B cell (primary cell): ENCODE data around the gene TSPAN2. TPM values are rescaled to one million over a fixed set of nuclear protein-coding genes. Genes with fewer than 3 reads are reported as not detected.
A peak's percentile ranks its signal among the peaks of the same experiment; 100 is the strongest.

Experiments
- ATAC-seq: fragments of 200-7000 bp; cut with Tn5 transposase; one replicate; pipeline ENCODE4 v1.10.0; 2021; ENCODE audit warnings: low read depth, mild to moderate bottlenecking, moderate number of reproducible peaks, moderate library complexity
- CTCF ChIA-PET: fragments of 350-600 bp; sonication (Branson Sonifier 250); formaldehyde crosslinking; loops from one replicate; lab custom pipeline; 2021; ENCODE audit warnings: antibody characterized with exemption, inconsistent platforms; lab: Charles Lee
- POLR2A ChIA-PET: fragments of 350-600 bp; sonication (Branson Sonifier 250); formaldehyde crosslinking; loops from one replicate; lab custom pipeline; 2021; ENCODE audit warnings: antibody characterized with exemption; lab: Charles Lee
- DNase-seq: peaks from one replicate; pipeline ENCODE4 v3.0.0; 2013
- H2AFZ ChIP-seq: 2 replicates; pipeline ENCODE4 v1.6.1; 2012; ENCODE audit warnings: mild to moderate bottlenecking, low read depth, low read length; ENCODE audit not compliant: insufficient read depth, poor library complexity, severe bottlenecking
- H3K27ac ChIP-seq, 2 donors: 1 replicate in 1 of 2; 2 replicates in 1 of 2; pipeline ENCODE4 v1.5.1; 2012 to 2013; ENCODE audit warnings: low read length in 2 of 2, mild to moderate bottlenecking in 2 of 2, moderate library complexity in 1 of 2
- H3K27me3 ChIP-seq, 4 experiments: fragments of 200-600 bp in 1 of 4; sonication (generic) in 1 of 4; replicated peaks in 1 of 4; 1 replicate in 2 of 4; 2 replicates in 2 of 4; pipeline versions ENCODE4 v1.6.1 to v1.7.0; 2013 to 2016; ENCODE audit warnings: low read length in 3 of 4, mild to moderate bottlenecking in 2 of 4, mixed read lengths in 1 of 4, moderate library complexity in 1 of 4; ENCODE audit not compliant: insufficient read depth in 4 of 4, control insufficient read depth in 3 of 4; ENCODE audit errors: control extremely low read depth in 1 of 4
- H3K36me3 ChIP-seq, 2 experiments: replicated peaks in 1 of 2; 1 replicate in 1 of 2; 2 replicates in 1 of 2; pipeline versions ENCODE4 v1.6.1 to v1.7.1; 2013; ENCODE audit warnings: low read length in 1 of 2; ENCODE audit not compliant: insufficient read depth in 2 of 2, control insufficient read depth in 1 of 2; ENCODE audit errors: control extremely low read depth in 1 of 2, extremely low read depth in 1 of 2
- H3K4me1 ChIP-seq, 2 donors: fragments of 200-600 bp in 1 of 2; sonication (generic) in 1 of 2; 1 replicate in 1 of 2; 2 replicates in 1 of 2; pipeline versions ENCODE4 v1.5.1 to v1.6.1; 2013 to 2017; ENCODE audit warnings: low read length in 2 of 2; ENCODE audit not compliant: control insufficient read depth in 2 of 2, insufficient read depth in 2 of 2
- H3K4me2 ChIP-seq: replicated peaks from 2 replicates; pipeline ENCODE3; 2012; ENCODE audit warnings: mild to moderate bottlenecking, low read depth, low read length; ENCODE audit not compliant: poor library complexity, severe bottlenecking
- H3K4me3 ChIP-seq, 5 experiments: fragments of 200-600 bp in 1 of 5; sonication (generic) in 1 of 5; 1 replicate in 3 of 5; 2 replicates in 2 of 5; pipeline versions ENCODE4 v1.5.1 to v1.7.0; 2011 to 2016; ENCODE audit warnings: low read length in 4 of 5, mild to moderate bottlenecking in 4 of 5, low read depth in 2 of 5, control low read depth in 1 of 5, moderate library complexity in 1 of 5; ENCODE audit not compliant: insufficient read depth in 1 of 5; ENCODE audit errors: control extremely low read depth in 1 of 5, extremely low read depth in 1 of 5
- H3K79me2 ChIP-seq: fragments of 200-600 bp; sonication (generic); one replicate; pipeline ENCODE4 v1.6.0; 2016; ENCODE audit warnings: low read length; ENCODE audit not compliant: control insufficient read depth, insufficient read depth
- H3K9ac ChIP-seq: fragments of 200-600 bp; sonication (generic); 2 replicates; pipeline ENCODE4 v1.6.1; 2017; ENCODE audit warnings: mild to moderate bottlenecking, low read length, moderate library complexity
- H3K9me3 ChIP-seq, 3 donors: one replicate each; pipeline versions ENCODE4 v1.6.1 to v1.7.1; 2013; ENCODE audit warnings: low read length in 2 of 3; ENCODE audit not compliant: control insufficient read depth in 2 of 3, insufficient read depth in 1 of 3; ENCODE audit errors: control extremely low read depth in 1 of 3
- H4K20me1 ChIP-seq: 2 replicates; pipeline ENCODE4 v1.6.0; 2012; ENCODE audit warnings: mild to moderate bottlenecking, low read length; ENCODE audit not compliant: insufficient read depth, control insufficient read depth, poor library complexity, severe bottlenecking
- H3K27ac Mint-ChIP-seq: one replicate; pipeline ENCODE4 v1.8.0; 2021; ENCODE audit warnings: mixed read lengths
- H3K27me3 Mint-ChIP-seq: one replicate; pipeline ENCODE4 v1.8.0; 2021; ENCODE audit warnings: mixed read lengths
- H3K4me1 Mint-ChIP-seq: one replicate; pipeline ENCODE4 v1.8.0; 2021; ENCODE audit warnings: mixed read lengths
- H3K4me3 Mint-ChIP-seq: one replicate; pipeline ENCODE4 v1.8.0; 2021; ENCODE audit warnings: mixed read lengths
- H3K9me3 Mint-ChIP-seq: one replicate; pipeline ENCODE4 v1.8.0; 2022; ENCODE audit warnings: mixed read lengths; ENCODE audit not compliant: insufficient read depth
- EZH2 ChIP-seq: IDR thresholded peaks from 2 replicates; pipeline ENCODE4 v1.6.1; 2012; ENCODE audit warnings: borderline replicate concordance, low read depth, mild to moderate bottlenecking, moderate library complexity, low read length; ENCODE audit not compliant: insufficient read depth, poor library complexity, severe bottlenecking
- WGBS: methylation state at CpG from one replicate; pipeline ENCODE4 v1.1.5; 2013; ENCODE audit warnings: missing lambda C conversion rate; ENCODE audit not compliant: insufficient coverage; 5-methylcytosine and 5-hydroxymethylcytosine counted together
- intact Hi-C: fragments of 100-400 bp; cut with micrococcal nuclease; formaldehyde crosslinking; loops from one replicate; pipeline ENCODE4 v1.10.0; 2022
- polyA plus RNA-seq: library from polyadenylated mRNA; depleted of rRNA; stranded (reverse); fragments of >200 nt; gene quantifications from 2 replicates; pipeline ENCODE4 v1.2.3, GENCODE V29; 2012
- total RNA-seq, 2 donors: library from RNA; stranded (reverse); fragments of 120-200 nt in 1 of 2; gene quantifications; 1 replicate in 1 of 2; 2 replicates in 1 of 2; pipeline versions ENCODE4 v1.2.3 to v1.2.4, GENCODE V29; 2013 to 2022
- TF ChIP-seq, protein P1 (sequence below): fragments of 200-600 bp; IDR thresholded peaks from one replicate; pipeline ENCODE4 v1.8.0; 2022; ENCODE audit warnings: antibody characterized with exemption, mild to moderate bottlenecking

Gene TSPAN2
- total and polyA plus RNA-seq, 2 donors (not counting 1 experiment from before 2014, with no cell fraction given): 0.24 to 0.34 TPM

DNA sequence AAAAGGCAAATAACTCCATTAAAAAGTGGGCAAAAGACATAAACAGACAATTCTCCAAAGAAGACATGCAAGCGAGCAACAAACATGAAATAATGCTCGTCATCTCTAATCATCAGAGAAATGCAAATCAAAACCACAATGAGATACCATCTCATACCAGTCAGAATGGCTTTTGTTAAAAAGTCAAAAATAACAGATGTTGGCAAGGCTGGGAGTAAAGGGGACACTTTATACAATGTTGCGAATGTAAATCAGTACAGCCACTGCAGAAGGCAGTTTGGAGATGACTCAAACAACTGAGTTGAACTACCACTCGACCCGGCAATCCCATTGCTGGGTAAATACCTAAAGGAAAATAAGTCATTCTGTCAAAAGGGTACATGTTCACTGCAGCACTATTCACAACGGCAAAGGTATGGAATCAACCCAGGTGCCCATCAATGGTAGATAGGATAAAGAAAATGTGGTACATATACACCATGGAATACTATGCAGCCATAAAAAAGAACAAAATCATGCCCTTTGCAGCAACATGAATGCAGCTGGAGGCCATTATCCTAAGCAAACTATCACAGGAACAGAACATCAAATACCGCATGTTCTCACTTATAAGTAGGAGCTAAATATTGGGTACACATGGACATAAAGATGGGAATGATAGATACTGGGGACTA is 25.9 kb downstream of the TSPAN2 start:
- Mint-ChIP-seq H3K27me3 (no peaks in the 10 kb centered on the region), H3K27ac (peak overlapping the region; percentile 68), H3K4me3 (peak overlapping the region; percentile 24), H3K9me3 (peaks cover 3% of the 10 kb centered on the region), H3K4me1 (peaks cover 19% of the 10 kb centered on the region)
- 28% methylated on average over 3 of the region's 7 CpGs for WGBS
- H3K4me3 ChIP-seq: no peak overlapping the region
- intact Hi-C loops: no loop called here
- POLR2A ChIA-PET: no interaction called here
- H2AFZ ChIP-seq: peak overlapping the region; percentile 17
- peak overlapping the region in 1 of 2 donors; percentile 65 for H3K27ac ChIP-seq
- no peaks in the 10 kb centered on the region for H3K36me3 ChIP-seq
- CTCF ChIA-PET: no interaction called here
- H4K20me1 ChIP-seq: no peaks in the 10 kb centered on the region
- TF ChIP-seq, protein P1, sequence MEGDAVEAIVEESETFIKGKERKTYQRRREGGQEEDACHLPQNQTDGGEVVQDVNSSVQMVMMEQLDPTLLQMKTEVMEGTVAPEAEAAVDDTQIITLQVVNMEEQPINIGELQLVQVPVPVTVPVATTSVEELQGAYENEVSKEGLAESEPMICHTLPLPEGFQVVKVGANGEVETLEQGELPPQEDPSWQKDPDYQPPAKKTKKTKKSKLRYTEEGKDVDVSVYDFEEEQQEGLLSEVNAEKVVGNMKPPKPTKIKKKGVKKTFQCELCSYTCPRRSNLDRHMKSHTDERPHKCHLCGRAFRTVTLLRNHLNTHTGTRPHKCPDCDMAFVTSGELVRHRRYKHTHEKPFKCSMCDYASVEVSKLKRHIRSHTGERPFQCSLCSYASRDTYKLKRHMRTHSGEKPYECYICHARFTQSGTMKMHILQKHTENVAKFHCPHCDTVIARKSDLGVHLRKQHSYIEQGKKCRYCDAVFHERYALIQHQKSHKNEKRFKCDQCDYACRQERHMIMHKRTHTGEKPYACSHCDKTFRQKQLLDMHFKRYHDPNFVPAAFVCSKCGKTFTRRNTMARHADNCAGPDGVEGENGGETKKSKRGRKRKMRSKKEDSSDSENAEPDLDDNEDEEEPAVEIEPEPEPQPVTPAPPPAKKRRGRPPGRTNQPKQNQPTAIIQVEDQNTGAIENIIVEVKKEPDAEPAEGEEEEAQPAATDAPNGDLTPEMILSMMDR: no peak
- no peak for TF ChIP-seq EZH2
- ATAC-seq: peak; percentile 16
- no peak overlapping the region for H3K9ac ChIP-seq
- no peaks in the 10 kb centered on the region for H3K27me3 ChIP-seq
- DNase-seq: no peak
- H3K4me2 ChIP-seq: peak overlapping the region; percentile 38
- peaks cover 13 to 16% of the 10 kb centered on the region in 2 donors for H3K4me1 ChIP-seq
- H3K9me3 ChIP-seq: no peaks in the 10 kb centered on the region
- no peaks in the 10 kb centered on the region for H3K79me2 ChIP-seq

- DNase-seq (peak; percentile 78), ATAC-seq (peak; percentile 90)
- TF ChIP-seq, protein P1: no peak
- TF ChIP-seq EZH2: no peak
- Mint-ChIP-seq H3K4me1 (peaks cover 19% of the 10 kb centered on the region), H3K4me3 (no peak overlapping the region), H3K9me3 (peaks cover 3% of the 10 kb centered on the region), H3K27me3 (no peaks in the 10 kb centered on the region), H3K27ac (peak overlapping the region; percentile 59)
- Histone ChIP-seq H3K4me2 (peak overlapping the region; percentile 38), H3K79me2 (no peaks in the 10 kb centered on the region), H3K9me3 (no peaks in the 10 kb centered on the region), H4K20me1 (no peaks in the 10 kb centered on the region), H2AFZ (peak overlapping the region; percentile 17), H3K27me3 (no peaks in the 10 kb centered on the region), H3K4me3 (no peak overlapping the region), H3K9ac (no peak overlapping the region), H3K4me1 (peaks cover 13 to 16% of the 10 kb centered on the region in 2 donors), H3K27ac (peak overlapping the region; percentile 39 to 65), H3K36me3 (no peaks in the 10 kb centered on the region)
- WGBS: 0% methylated on average over 3 of the region's 7 CpGs
- intact Hi-C loops: no loop called here
- POLR2A ChIA-PET: no interaction called here
- CTCF ChIA-PET: interaction anchor here (1.7 kb wide), 1 partner anchor 10 kb away, joined by 6 read pairs; no protein-coding TSS in a partner anchor
These were observed 26.7 kb downstream of the TSPAN2 start for GRCh38 chr1:115062542-115063004.
